RPMI7951 (cell line): Measurements from ENCODE around the gene TBC1D10A. TPM values are rescaled to one million over a fixed set of nuclear protein-coding genes. Genes with fewer than 3 reads are reported as not detected.
A peak's percentile ranks its signal among the peaks of the same experiment; 100 is the strongest.
"Not testable (repeated sequence)": the region's sequence is repeated elsewhere in the genome, so short reads cannot be mapped to it uniquely, and the experiment has no call there.

Source experiments
- DNase-seq: peaks from one replicate; pipeline ENCODE4 v3.0.0-alpha.2; 2012; ENCODE audit warnings: low read depth
- total RNA-seq: library from RNA; depleted of rRNA; stranded (reverse); fragments of >200 nt; shearing (Covaris generic); gene quantifications from 2 replicates; pipeline ENCODE4 v1.2.3, GENCODE V29; 2014

Gene TBC1D10A
- total RNA-seq, 1 experiment from 2014 or later: 18.5 TPM

GRCh38 chr22:30347255-30347892, 20.6 kb upstream of the TBC1D10A start:
- no peak for DNase-seq

GRCh38 chr22:30344447-30345200, 17.9 kb upstream of the TBC1D10A start:
- DNase-seq: no peak

- peak; percentile 35 for DNase-seq
These were observed 14.4 kb upstream of the TBC1D10A start for GRCh38 chr22:30340911-30341685.

- DNase-seq: no peak
These were observed 12.1 kb upstream of the TBC1D10A start for GRCh38 chr22:30338802-30339201.

- not testable (repeated sequence) for DNase-seq
These were observed 11.6 kb upstream of the TBC1D10A start for GRCh38 chr22:30338341-30338740.

- no peak for DNase-seq
These were observed 10.7 kb upstream of the TBC1D10A start for GRCh38 chr22:30337461-30337778.

- no peak for DNase-seq
These were observed 10.2 kb upstream of the TBC1D10A start for GRCh38 chr22:30336752-30337460.

- DNase-seq: no peak
These were observed 8.5 kb upstream of the TBC1D10A start for GRCh38 chr22:30335236-30335635.

GRCh38 chr22:30334646-30335045, 7.9 kb upstream of the TBC1D10A start:
- DNase-seq: no peak

- DNase-seq: no peak
These were observed 7.0 kb upstream of the TBC1D10A start for GRCh38 chr22:30333707-30334087.

GRCh38 chr22:30332994-30333706, 6.4 kb upstream of the TBC1D10A start:
- DNase-seq: no peak

GRCh38 chr22:30332551-30332950, 5.8 kb upstream of the TBC1D10A start:
- no peak for DNase-seq

- DNase-seq: no peak
These were observed 1.8 kb upstream of the TBC1D10A start for GRCh38 chr22:30328466-30329049.

GRCh38 chr22:30327864-30328345, 1.2 kb upstream of the TBC1D10A start:
- DNase-seq: no peak

- DNase-seq: no peak
These were observed 461 bp downstream of the TBC1D10A start for GRCh38 chr22:30326255-30326705.

GRCh38 chr22:30325724-30326254, 952 bp downstream of the TBC1D10A start:
- no peak for DNase-seq

GRCh38 chr22:30325065-30325720, 1.5 kb downstream of the TBC1D10A start:
- peak; percentile 88 for DNase-seq

- DNase-seq: peak; percentile 75
These were observed 2.6 kb downstream of the TBC1D10A start for GRCh38 chr22:30324014-30324730.

GRCh38 chr22:30323246-30323645, 3.5 kb downstream of the TBC1D10A start:
- DNase-seq: no peak
